Epithelial cell of proximal tubule (primary cell): ENCODE results near the gene LMO1. TPM values are rescaled to one million over a fixed set of nuclear protein-coding genes. Genes with fewer than 3 reads are reported as not detected.

ENCODE experiments used
- DNase-seq: peaks from one replicate; pipeline ENCODE4 v3.0.0-alpha.2; 2011; ENCODE audit warnings: low read depth
- H3K4me3 ChIP-seq: 2 replicates; pipeline ENCODE4 v1.5.1; 2011; ENCODE audit warnings: low read depth, mild to moderate bottlenecking, low read length
- total RNA-seq: library from RNA; depleted of rRNA; stranded (reverse); fragments of >200 nt; gene quantifications from 2 replicates; pipeline ENCODE4 v1.2.3, GENCODE V29; 2015
- TF ChIP-seq, protein P1 (sequence below): conservative IDR thresholded peaks from 2 replicates; pipeline ENCODE4 v1.5.1; 2012; ENCODE audit warnings: low read depth, mild to moderate bottlenecking, low read length

The LMO1 gene
- total RNA-seq, 1 donor from 2014 or later = not detected

DNA sequence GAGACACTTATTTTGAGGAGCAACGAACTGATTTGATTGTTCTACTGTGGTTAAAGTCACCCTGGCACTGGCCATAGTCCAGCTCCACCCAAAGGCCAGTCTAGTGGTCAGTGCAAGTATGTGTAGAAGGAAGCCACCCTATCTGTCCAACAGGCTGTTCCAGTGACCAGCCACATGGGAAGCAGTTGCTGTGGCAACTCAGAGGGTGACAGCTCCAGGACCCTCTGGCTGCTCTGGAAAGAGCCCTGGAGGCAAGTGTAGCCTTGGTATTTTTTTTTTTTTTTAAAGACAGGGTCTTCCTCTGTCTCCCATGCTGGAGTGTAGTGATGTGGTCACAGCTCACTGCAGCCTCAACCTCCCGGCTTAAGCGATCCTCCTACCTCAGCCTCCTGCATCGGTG lies 27.8 kb downstream of the LMO1 start:
- TF ChIP-seq, protein P1, sequence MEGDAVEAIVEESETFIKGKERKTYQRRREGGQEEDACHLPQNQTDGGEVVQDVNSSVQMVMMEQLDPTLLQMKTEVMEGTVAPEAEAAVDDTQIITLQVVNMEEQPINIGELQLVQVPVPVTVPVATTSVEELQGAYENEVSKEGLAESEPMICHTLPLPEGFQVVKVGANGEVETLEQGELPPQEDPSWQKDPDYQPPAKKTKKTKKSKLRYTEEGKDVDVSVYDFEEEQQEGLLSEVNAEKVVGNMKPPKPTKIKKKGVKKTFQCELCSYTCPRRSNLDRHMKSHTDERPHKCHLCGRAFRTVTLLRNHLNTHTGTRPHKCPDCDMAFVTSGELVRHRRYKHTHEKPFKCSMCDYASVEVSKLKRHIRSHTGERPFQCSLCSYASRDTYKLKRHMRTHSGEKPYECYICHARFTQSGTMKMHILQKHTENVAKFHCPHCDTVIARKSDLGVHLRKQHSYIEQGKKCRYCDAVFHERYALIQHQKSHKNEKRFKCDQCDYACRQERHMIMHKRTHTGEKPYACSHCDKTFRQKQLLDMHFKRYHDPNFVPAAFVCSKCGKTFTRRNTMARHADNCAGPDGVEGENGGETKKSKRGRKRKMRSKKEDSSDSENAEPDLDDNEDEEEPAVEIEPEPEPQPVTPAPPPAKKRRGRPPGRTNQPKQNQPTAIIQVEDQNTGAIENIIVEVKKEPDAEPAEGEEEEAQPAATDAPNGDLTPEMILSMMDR = no peak
- no peak overlapping the region for H3K4me3 ChIP-seq
- no peak for DNase-seq

DNA sequence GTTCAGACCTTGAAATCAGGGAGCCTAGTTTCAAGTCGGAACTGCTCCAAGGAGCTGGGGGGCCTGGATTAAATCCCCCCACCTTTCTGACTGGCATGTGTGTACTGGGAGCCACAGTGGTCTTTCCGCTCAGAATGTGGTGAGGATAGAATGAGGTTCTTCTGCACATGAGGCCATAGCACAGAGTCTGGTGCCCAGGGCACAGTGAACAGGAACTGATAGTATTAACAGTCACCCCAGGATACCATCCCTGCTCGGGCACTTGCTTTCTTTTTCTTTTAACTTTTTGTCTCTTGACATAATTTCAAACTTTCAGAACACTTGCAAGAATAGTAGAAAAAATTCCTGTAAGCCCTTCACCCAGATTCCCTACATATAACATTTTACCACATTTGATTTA lies 28.8 kb downstream of the LMO1 start:
- TF ChIP-seq, protein P1 = no peak
- no peak for DNase-seq
- no peak overlapping the region for H3K4me3 ChIP-seq

DNA sequence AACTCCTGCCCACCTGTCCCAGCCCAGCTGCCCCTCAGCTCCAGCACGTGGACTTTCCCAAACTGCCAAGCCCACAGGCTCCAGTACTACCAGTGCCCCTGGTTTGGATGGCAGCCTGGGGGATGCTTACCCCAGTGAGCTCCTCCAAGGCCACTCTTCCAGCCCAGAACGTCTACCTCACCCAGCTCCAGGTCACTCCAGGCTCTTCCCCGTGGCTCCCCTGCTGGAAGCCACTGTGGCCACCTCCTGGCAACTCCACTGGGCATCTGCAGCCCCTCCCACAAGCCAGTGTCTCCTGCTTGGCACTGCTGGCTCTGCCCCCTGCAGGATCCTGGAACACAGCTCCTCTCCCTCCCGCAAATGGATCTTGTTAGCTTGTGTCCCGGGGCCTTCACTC lies 29.3 kb downstream of the LMO1 start:
- DNase-seq = no peak
- H3K4me3 ChIP-seq = no peak overlapping the region
- TF ChIP-seq, protein P1 = peak; percentile 13

DNA sequence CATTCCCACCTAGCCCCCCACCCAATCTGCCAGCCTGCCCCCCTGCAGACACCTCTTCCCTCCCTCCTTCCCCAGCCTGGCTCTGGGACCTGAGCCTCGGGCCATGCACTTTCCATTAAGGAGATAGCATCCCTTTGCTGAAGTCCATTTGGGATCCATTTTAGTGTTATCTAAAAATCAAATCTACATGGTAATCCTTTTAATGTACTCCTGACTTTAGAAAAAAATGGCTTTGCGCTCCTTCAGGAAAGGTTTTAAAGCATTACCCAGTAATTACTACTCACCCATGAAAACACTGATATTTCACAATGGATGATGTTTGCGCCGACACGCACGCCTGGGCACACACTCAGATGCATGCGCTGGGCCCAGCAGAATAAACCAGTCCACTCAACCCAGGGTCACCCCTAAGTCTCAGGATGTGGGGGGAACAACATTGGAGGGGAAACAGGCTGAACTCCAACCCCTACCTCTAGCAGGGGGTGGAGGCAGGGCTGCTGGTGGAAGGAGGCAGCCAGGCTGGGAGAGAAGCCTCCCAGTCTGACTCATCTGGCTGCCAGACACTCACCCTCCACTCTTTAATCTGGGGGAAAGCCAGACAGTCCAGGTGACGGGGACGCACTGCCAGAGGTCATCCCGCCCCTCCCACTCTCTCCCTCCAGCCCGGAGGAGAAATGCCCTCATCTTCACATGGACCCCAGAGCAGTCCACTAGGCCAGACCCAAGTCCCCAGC lies 29.8 kb downstream of the LMO1 start:
- peak; percentile 64 for DNase-seq
- TF ChIP-seq, protein P1 = no peak

DNA sequence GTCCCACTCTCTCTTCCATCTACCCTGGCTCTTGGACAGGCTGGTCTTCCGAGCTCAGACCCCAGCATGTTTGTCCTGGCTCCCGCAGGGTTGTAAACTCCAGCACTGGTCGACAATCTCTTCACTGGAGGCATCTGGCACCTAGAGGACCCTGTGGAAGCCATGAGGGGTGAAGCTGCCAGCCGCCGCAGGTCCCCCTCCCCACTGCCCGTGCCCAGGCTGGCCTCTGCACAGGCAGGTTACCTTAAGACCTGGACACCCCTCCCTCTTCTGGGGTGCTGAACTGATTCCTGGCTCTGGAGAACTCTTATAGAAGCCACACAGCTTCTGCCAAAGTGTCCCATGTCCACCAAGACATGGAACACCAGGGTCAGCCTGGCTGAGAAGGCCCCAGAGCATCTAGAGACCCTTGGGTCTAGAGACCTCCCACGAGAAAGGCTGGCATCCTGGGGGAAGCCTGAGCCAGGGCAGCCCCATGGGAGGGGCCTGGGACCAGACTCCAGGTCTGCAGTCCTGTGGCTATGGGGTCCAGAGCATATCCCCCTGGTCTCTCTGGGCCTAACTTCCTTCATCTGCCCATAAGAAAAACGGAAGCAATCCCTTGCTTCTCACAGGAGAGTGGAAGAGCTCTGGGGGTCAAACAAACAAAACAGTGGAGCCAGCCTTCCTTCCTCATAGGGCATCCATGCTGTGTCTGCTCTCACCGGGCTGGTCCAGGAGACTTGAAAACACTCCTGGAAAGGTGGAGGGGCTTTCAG lies 30.6 kb downstream of the LMO1 start:
- H3K4me3 ChIP-seq = no peak overlapping the region
- DNase-seq = no peak
- TF ChIP-seq, protein P1 = no peak

More for the DNA sequence above, 29.8 kb downstream of the LMO1 start:
- H3K4me3 ChIP-seq = no peak overlapping the region

DNA sequence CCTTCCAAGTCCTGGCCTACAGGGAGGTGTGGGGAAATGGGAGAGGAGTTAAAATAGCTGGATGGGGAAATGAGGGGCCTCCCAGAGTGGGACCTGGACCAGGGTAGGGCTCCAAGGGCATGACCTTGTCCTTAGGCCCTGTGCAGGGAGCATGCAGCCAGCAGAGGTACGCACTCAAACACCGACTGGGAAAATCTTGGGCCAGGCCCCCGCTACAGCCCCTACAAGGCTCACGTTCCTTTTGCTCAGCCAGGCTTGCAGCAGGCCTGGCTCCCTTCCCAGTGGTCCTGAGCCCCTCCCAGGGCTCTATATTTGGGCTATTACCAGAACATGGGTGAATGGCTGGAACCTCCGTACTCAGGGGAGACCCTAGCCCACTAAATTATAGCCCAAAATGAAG lies 31.3 kb downstream of the LMO1 start:
- no peak for DNase-seq
- no peak overlapping the region for H3K4me3 ChIP-seq
- TF ChIP-seq, protein P1 = no peak

DNA sequence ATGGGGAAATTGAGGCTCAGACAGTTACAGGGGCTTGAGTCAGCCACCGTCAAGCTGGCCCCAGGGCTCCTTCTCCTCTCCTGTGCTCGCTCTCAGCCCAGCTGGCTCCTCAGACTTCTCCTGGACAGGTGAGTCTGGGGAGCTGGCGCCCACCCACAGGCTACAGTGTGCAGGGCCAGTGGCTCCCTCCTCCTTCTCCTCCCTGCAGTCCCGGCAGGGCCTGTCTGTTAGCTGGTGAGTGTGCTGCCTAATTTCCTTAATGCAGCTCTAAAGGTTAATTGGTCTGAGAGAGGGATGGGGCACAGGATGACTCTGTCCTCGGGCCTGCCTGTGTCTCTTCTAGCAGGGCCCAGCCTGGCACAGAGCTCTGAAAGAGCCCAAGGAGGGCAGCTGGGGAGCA lies 31.7 kb downstream of the LMO1 start:
- no peak for DNase-seq
- TF ChIP-seq, protein P1 = no peak
- H3K4me3 ChIP-seq = no peak overlapping the region
